VCaP (cell line): ENCODE data around the gene SLC25A47.
A peak's percentile ranks its signal among the peaks of the same experiment; 100 is the strongest.

Source experiments
- H3K27ac ChIP-seq: fragments of 450-650 bp; 2 replicates; pipeline ENCODE4 v1.5.1; 2017
- CTCF ChIP-seq: fragments of 450-650 bp; conservative IDR thresholded peaks from 2 replicates; pipeline ENCODE4 v1.5.1; 2017; ENCODE audit warnings: mild to moderate bottlenecking, moderate library complexity

SLC25A47 gene

DNA sequence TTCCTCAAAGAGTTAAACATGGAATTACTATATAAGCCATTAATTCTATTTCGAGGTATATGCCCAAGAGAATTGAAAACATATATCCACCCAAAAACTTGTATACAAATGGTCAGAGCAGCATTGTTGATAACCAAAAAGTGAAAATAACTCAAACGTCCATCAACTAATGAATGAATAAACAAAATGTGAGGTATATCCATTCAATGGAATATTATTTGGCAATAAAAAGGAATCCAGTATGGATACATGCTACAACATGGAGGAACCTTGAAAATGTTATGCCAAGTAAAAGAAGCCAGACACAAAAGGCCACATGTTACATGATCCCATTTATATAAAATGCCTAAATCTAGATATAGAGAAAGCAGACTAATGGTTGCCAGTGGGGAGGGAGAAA, 36.0 kb downstream of the SLC25A47 start:
- no peak for TF ChIP-seq CTCF
- H3K27ac ChIP-seq, result no peak overlapping the region

- no peak overlapping the region for H3K27ac ChIP-seq
- no peak for TF ChIP-seq CTCF
Measured at GRCh38 chr14:100359881-100360280, 36.7 kb downstream of the SLC25A47 start.

GRCh38 chr14:100361626-100362025, 38.5 kb downstream of the SLC25A47 start:
- 0 out of 2 replicates have a peak overlapping the region, but pooled peaks have one; percentile 41 for H3K27ac ChIP-seq
- TF ChIP-seq CTCF, result no peak

- TF ChIP-seq CTCF, result no peak
- peak overlapping the region; percentile 41; the same call in 1 of the 2 replicates for H3K27ac ChIP-seq
Measured at GRCh38 chr14:100362311-100362927, 39.3 kb downstream of the SLC25A47 start.

DNA sequence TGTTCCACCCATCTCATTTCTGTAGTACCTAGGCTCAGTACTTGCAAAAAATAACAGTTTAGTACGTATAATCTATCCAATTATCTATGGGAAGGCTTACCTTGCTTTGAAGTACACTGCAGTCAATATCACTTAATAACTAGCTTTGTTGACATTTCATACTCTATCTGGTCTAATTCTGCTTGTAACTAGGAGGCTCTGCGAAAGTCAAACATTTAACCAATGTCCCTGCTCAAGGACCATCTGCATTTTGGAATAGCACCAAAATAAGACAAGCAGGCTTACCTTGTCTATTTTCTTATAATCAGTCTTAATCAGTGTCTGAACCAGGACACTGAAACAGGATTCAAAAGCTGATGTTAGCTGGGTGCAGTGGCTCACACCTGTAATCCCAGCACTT, 39.9 kb downstream of the SLC25A47 start:
- no peak for TF ChIP-seq CTCF
- peak overlapping the region; percentile 41 for H3K27ac ChIP-seq

DNA sequence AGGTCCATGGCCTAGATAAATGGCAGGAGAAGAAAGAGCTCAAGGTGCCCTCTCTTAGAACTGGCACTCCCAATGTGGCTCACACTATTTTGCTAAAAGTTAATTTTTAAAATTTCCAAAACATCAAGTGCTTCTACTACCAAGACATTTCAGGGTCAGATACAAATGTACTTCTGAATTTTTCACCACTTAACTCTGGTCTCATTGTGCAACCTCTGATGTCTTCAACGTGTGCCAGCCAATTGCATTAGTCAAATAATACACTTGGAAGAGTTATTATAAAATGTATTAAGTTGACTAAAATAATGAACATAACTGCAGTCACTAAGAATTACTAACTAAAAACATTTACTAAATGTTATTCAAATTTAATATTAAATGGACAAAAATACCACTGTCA, 41.3 kb downstream of the SLC25A47 start:
- H3K27ac ChIP-seq, result no peak overlapping the region
- TF ChIP-seq CTCF, result no peak

- TF ChIP-seq CTCF, result no peak
- H3K27ac ChIP-seq, result no peak overlapping the region; the same call in 1 of the 2 replicates
Measured at GRCh38 chr14:100365741-100366140, 42.6 kb downstream of the SLC25A47 start.
